WERI-Rb-1 (cell line): Measurements from ENCODE around the gene SCCPDH.
"Not testable (repeated sequence)": the region's sequence is repeated elsewhere in the genome, so short reads cannot be mapped to it uniquely, and the experiment has no call there.

Experiments used
- DNase-seq: peaks from one replicate; pipeline ENCODE4 v3.0.0-alpha.2; 2020
- H3K27ac ChIP-seq: fragments of 250-450 bp; sonication (Bioruptor Pico); 2 replicates; pipeline ENCODE4 v1.5.1; 2020; ENCODE audit warnings: mild to moderate bottlenecking, moderate library complexity
- H3K27me3 ChIP-seq: fragments of 250-450 bp; sonication (Bioruptor Pico); 2 replicates; pipeline ENCODE4 v1.5.1; 2021; ENCODE audit warnings: mild to moderate bottlenecking, low read depth, moderate library complexity; ENCODE audit not compliant: insufficient read depth, severe bottlenecking
- H3K36me3 ChIP-seq: fragments of 250-450 bp; sonication (Bioruptor Pico); 2 replicates; pipeline ENCODE4 v1.5.1; 2020; ENCODE audit warnings: mild to moderate bottlenecking, moderate library complexity
- H3K4me3 ChIP-seq: 2 replicates; pipeline ENCODE4 v1.5.1; 2011; ENCODE audit warnings: low read depth, mild to moderate bottlenecking, control low read depth, low read length
- H3K9me3 ChIP-seq: fragments of 250-450 bp; sonication (Bioruptor Pico); 2 replicates; pipeline ENCODE4 v1.5.1; 2021; ENCODE audit warnings: mild to moderate bottlenecking, moderate library complexity; ENCODE audit not compliant: severe bottlenecking
- CTCF ChIP-seq: IDR thresholded peaks from 2 replicates; pipeline ENCODE4 v1.5.1; 2011; ENCODE audit warnings: low read depth, mild to moderate bottlenecking, control low read depth, inconsistent platforms, low read length

Gene SCCPDH

DNA sequence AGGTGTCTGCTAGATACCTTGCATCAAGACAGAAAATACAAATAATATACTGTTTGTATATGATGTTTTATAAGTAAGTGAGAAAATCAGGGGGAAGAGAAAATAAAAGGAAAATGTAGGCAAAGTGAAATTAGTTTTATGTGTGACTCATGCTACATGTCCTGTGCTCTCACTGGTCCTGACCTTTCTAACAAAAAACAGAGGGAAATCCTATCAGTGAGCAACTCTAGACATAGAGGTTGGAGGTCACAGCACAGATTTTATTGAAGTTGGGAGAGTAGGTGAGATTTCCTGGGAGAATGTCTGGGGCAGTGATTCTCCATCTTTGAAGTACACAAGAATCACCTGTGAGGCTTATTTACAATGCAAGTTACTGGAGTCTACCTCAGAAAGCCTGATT lies 9.5 kb downstream of the SCCPDH start:
- DNase-seq, result no peak
- Histone ChIP-seq H3K4me3 (no peak overlapping the region), H3K9me3 (no peaks in the 10 kb centered on the region), H3K27me3 (no peaks in the 10 kb centered on the region), H3K27ac (no peak overlapping the region), H3K36me3 (peaks cover 95% of the 10 kb centered on the region)
- no peak for TF ChIP-seq CTCF

GRCh38 chr1:246734866-246735265 lies 10.7 kb downstream of the SCCPDH start:
- H3K27me3 ChIP-seq, result no peaks in the 10 kb centered on the region
- H3K4me3 ChIP-seq, result no peak overlapping the region
- DNase-seq, result no peak
- no peaks in the 10 kb centered on the region for H3K9me3 ChIP-seq
- no peak overlapping the region for H3K27ac ChIP-seq
- TF ChIP-seq CTCF, result no peak
- peaks cover 94% of the 10 kb centered on the region for H3K36me3 ChIP-seq

GRCh38 chr1:246735735-246736134 lies 11.5 kb downstream of the SCCPDH start:
- no peak for DNase-seq
- no peak overlapping the region for H3K27ac ChIP-seq
- TF ChIP-seq CTCF, result no peak
- no peaks in the 10 kb centered on the region for H3K9me3 ChIP-seq
- peaks cover 94% of the 10 kb centered on the region for H3K36me3 ChIP-seq
- no peak overlapping the region for H3K4me3 ChIP-seq
- no peaks in the 10 kb centered on the region for H3K27me3 ChIP-seq

- no peak for DNase-seq
- Histone ChIP-seq H3K27ac (no peak overlapping the region), H3K27me3 (no peaks in the 10 kb centered on the region), H3K4me3 (no peak overlapping the region), H3K36me3 (peaks cover 86% of the 10 kb centered on the region), H3K9me3 (peaks cover 6% of the 10 kb centered on the region)
- no peak for TF ChIP-seq CTCF
Measured at GRCh38 chr1:246742396-246742795, 18.2 kb downstream of the SCCPDH start.

GRCh38 chr1:246746155-246746554 lies 21.9 kb downstream of the SCCPDH start:
- H3K36me3 ChIP-seq, result peaks cover 65% of the 10 kb centered on the region
- H3K27ac ChIP-seq, H3K4me3 ChIP-seq, H3K9me3 ChIP-seq, H3K27me3 ChIP-seq, DNase-seq: not testable (repeated sequence)

- no peak for DNase-seq
- Histone ChIP-seq H3K27ac (no peak overlapping the region), H3K27me3 (no peaks in the 10 kb centered on the region), H3K36me3 (peaks cover 46% of the 10 kb centered on the region), H3K4me3 (no peak overlapping the region), H3K9me3 (peaks cover 9% of the 10 kb centered on the region)
- TF ChIP-seq CTCF, result no peak
Measured at GRCh38 chr1:246748006-246748405, 23.8 kb downstream of the SCCPDH start.
